Neural crest cell (in vitro differentiated cells): ENCODE results near the gene TROAP. TPM values are rescaled to one million over a fixed set of nuclear protein-coding genes. Genes with fewer than 3 reads are reported as not detected.

Source experiments
- DNase-seq: peaks from one replicate; pipeline ENCODE4 v3.0.0; 2021; ENCODE audit warnings: low read depth, mixed read lengths, low spot score
- H3K27ac Mint-ChIP-seq: one replicate; pipeline ENCODE4 v1.8.0; 2021; ENCODE audit warnings: mild to moderate bottlenecking, mixed read lengths; ENCODE audit not compliant: unreplicated experiment
- H3K27me3 Mint-ChIP-seq: 2 replicates; pipeline ENCODE4 v1.8.0; 2021; ENCODE audit warnings: low read depth, mild to moderate bottlenecking, mixed read lengths
- H3K36me3 Mint-ChIP-seq: 2 replicates; pipeline ENCODE4 v1.8.0; 2021; ENCODE audit warnings: low read depth, mild to moderate bottlenecking, mixed read lengths
- H3K4me1 Mint-ChIP-seq: 2 replicates; pipeline ENCODE4 v1.8.0; 2021; ENCODE audit warnings: mixed read lengths
- H3K4me3 Mint-ChIP-seq: one replicate; pipeline ENCODE4 v1.8.0; 2021; ENCODE audit warnings: mild to moderate bottlenecking, mixed read lengths
- H3K9me3 Mint-ChIP-seq: 2 replicates; pipeline ENCODE4 v1.8.0; 2021; ENCODE audit warnings: mixed read lengths
- CTCF ChIP-seq: fragments of 200-600 bp; sonication (generic); conservative IDR thresholded peaks from 2 replicates; pipeline ENCODE4 v1.5.0; 2021; ENCODE audit warnings: antibody characterized with exemption, mild to moderate bottlenecking
- total RNA-seq: library from RNA; stranded (reverse); gene quantifications from 2 replicates; pipeline ENCODE4 v1.2.1, GENCODE V29; 2021

The TROAP gene
- total RNA-seq, 1 donor from 2014 or later = 91.2 TPM

- Mint-ChIP-seq H3K4me1 (peaks cover 26% of the 10 kb centered on the region), H3K4me3 (peak overlapping the region; percentile 92), H3K36me3 (no peaks in the 10 kb centered on the region), H3K27ac (peak overlapping the region; percentile 99), H3K27me3 (peaks cover 4% of the 10 kb centered on the region), H3K9me3 (no peaks in the 10 kb centered on the region)
- no peak for DNase-seq
- TF ChIP-seq CTCF = no peak
These were observed 43.1 kb downstream of the TROAP start for GRCh38 chr12:49366096-49366651.

- H3K9me3 Mint-ChIP-seq = no peaks in the 10 kb centered on the region
These were observed 43.8 kb downstream of the TROAP start for GRCh38 chr12:49366652-49367380.

GRCh38 chr12:49367381-49368239 lies 44.6 kb downstream of the TROAP start, which contains the start of gene SPATS2:
Gene SPATS2, plus strand, starts transcription at chr12:49367462. Its CDS starts 93,551 bp downstream, at chr12:49461013.
- TF ChIP-seq CTCF = no peak
- H3K36me3 Mint-ChIP-seq = peaks cover under 1% of the 10 kb centered on the region
- peak within 1 kb of the TSS; percentile 99 for H3K27ac Mint-ChIP-seq
- H3K4me3 Mint-ChIP-seq = peak within 1 kb of the TSS; percentile 92
- H3K9me3 Mint-ChIP-seq = no peaks in the 10 kb centered on the region
- no peaks in the 10 kb centered on the region for H3K27me3 Mint-ChIP-seq
- H3K4me1 Mint-ChIP-seq = peaks cover 30% of the 10 kb centered on the region
- peak; percentile 99 for DNase-seq

More at GRCh38 chr12:49366652-49367380, 43.8 kb downstream of the TROAP start:
- peak; percentile 93 for DNase-seq
- H3K27ac Mint-ChIP-seq = peak overlapping the region; percentile 99
- H3K27me3 Mint-ChIP-seq = no peaks in the 10 kb centered on the region
- H3K4me1 Mint-ChIP-seq = peaks cover 30% of the 10 kb centered on the region
- TF ChIP-seq CTCF = peak; percentile 35
- peak overlapping the region; percentile 92 for H3K4me3 Mint-ChIP-seq
- no peaks in the 10 kb centered on the region for H3K36me3 Mint-ChIP-seq

GRCh38 chr12:49368240-49368600 lies 45.2 kb downstream of the TROAP start:
- no peak overlapping the region for H3K27ac Mint-ChIP-seq
- H3K27me3 Mint-ChIP-seq = no peaks in the 10 kb centered on the region
- TF ChIP-seq CTCF = no peak
- H3K4me3 Mint-ChIP-seq = peak overlapping the region; percentile 92
- peaks cover 3% of the 10 kb centered on the region for H3K36me3 Mint-ChIP-seq
- H3K9me3 Mint-ChIP-seq = no peaks in the 10 kb centered on the region
- DNase-seq = no peak
- peaks cover 30% of the 10 kb centered on the region for H3K4me1 Mint-ChIP-seq

GRCh38 chr12:49369411-49370145 lies 46.5 kb downstream of the TROAP start:
- Mint-ChIP-seq H3K4me1 (peaks cover 30% of the 10 kb centered on the region), H3K27ac (no peak overlapping the region), H3K4me3 (peak overlapping the region; percentile 78), H3K9me3 (no peaks in the 10 kb centered on the region), H3K27me3 (no peaks in the 10 kb centered on the region), H3K36me3 (peaks cover 3% of the 10 kb centered on the region)
- TF ChIP-seq CTCF = peak; percentile 51
- DNase-seq = no peak
